Esophagus squamous epithelium (tissue), 4 donors: ENCODE measurements around the gene RIN3.

Source experiments
- CTCF ChIP-seq, 6 experiments: fragments of 450-650 bp in 4 of 6; fragments of 200-600 bp in 2 of 6; sonication (generic) in 2 of 6; IDR thresholded peaks; one replicate each; pipeline ENCODE4 v1.5.1; 2016 to 2019; ENCODE audit warnings: antibody characterized with exemption in 6 of 6, mild to moderate bottlenecking in 4 of 6, moderate library complexity in 4 of 6
- POLR2A ChIP-seq, 4 donors: fragments of 450-650 bp; IDR thresholded peaks; one replicate each; pipeline ENCODE4 v1.6.1; 2017; ENCODE audit warnings: antibody characterized with exemption in 4 of 4, mild to moderate bottlenecking in 4 of 4, moderate library complexity in 3 of 4

GRCh38 chr14:92656306-92657081 lies 142.9 kb downstream of the RIN3 start:
- TF ChIP-seq CTCF (IDR thresholded peaks at IDR 0.05) (no peak), POLR2A (IDR thresholded peaks at IDR 0.05) (no peak)
